ENCODE data around the gene HSPBP1.

GRCh38 chr19:55304980-55305379, 25.1 kb upstream of the HSPBP1 start:
- TF ChIP-seq POLR2A (IDR thresholded peaks at IDR 0.05): no peak
- TF ChIP-seq CTCF (IDR thresholded peaks at IDR 0.05): no peak

Data from adrenal gland (tissue), 5 donors.